Keratinocyte (primary cell): ENCODE measurements around the gene TRABD2B. TPM values are rescaled to one million over a fixed set of nuclear protein-coding genes. Genes with fewer than 3 reads are reported as not detected.
A peak's percentile ranks its signal among the peaks of the same experiment; 100 is the strongest.

ENCODE experiments used
- DNase-seq: peaks from one replicate; pipeline ENCODE4 v3.0.0-alpha.2; 2011; ENCODE audit warnings: low read depth, missing footprints, low spot score
- FAIRE-seq: peaks from 2 replicates; lab custom pipeline; 2011; peaks lifted over from hg19 to GRCh38; lab: Jason Lieb, UNC
- H2AFZ ChIP-seq: 2 replicates; pipeline ENCODE4 v1.6.0; 2012; ENCODE audit warnings: low read length, control low read depth, inconsistent platforms; ENCODE audit not compliant: control insufficient read depth
- H3K27ac ChIP-seq: 2 replicates; pipeline ENCODE4 v1.5.1; 2011; ENCODE audit warnings: low read length; ENCODE audit not compliant: control insufficient read depth, insufficient read depth
- H3K27me3 ChIP-seq: 3 replicates; pipeline ENCODE4 v1.6.0; 2011; ENCODE audit warnings: low read length; ENCODE audit not compliant: control insufficient read depth, insufficient read depth; ENCODE audit errors: extremely low read depth
- H3K36me3 ChIP-seq, 2 experiments: 2 replicates in 1 of 2; 3 replicates in 1 of 2; pipeline ENCODE4 v1.5.1; 2011; ENCODE audit warnings: low read length in 2 of 2, mild to moderate bottlenecking in 1 of 2; ENCODE audit not compliant: control insufficient read depth in 2 of 2, insufficient read depth in 2 of 2; ENCODE audit errors: extremely low read depth in 1 of 2
- H3K4me1 ChIP-seq: 3 replicates; pipeline ENCODE4 v1.5.1; 2011; ENCODE audit warnings: low read length; ENCODE audit not compliant: control insufficient read depth, insufficient read depth; ENCODE audit errors: extremely low read depth
- H3K4me2 ChIP-seq: 3 replicates; pipeline ENCODE4 v1.6.0; 2011; ENCODE audit warnings: low read depth, low read length; ENCODE audit not compliant: control insufficient read depth, insufficient read depth; ENCODE audit errors: extremely low read depth
- H3K4me3 ChIP-seq, 3 experiments: fragments of 200-600 bp in 1 of 3; sonication (generic) in 1 of 3; 2 replicates in 2 of 3; 3 replicates in 1 of 3; pipeline ENCODE4 v1.5.1; 2011 to 2016; ENCODE audit warnings: low read length in 3 of 3, mild to moderate bottlenecking in 3 of 3, control low read depth in 2 of 3, inconsistent platforms in 1 of 3, low read depth in 1 of 3, mixed read lengths in 1 of 3, mixed run types in 1 of 3, moderate library complexity in 1 of 3; ENCODE audit not compliant: control insufficient read depth in 2 of 3, insufficient read depth in 2 of 3; ENCODE audit errors: extremely low read depth in 1 of 3
- H3K79me2 ChIP-seq: 2 replicates; pipeline ENCODE4 v1.6.0; 2012; ENCODE audit warnings: low read length; ENCODE audit not compliant: control insufficient read depth, insufficient read depth
- H3K9ac ChIP-seq: 3 replicates; pipeline ENCODE4 v1.6.0; 2011; ENCODE audit warnings: low read length; ENCODE audit not compliant: control insufficient read depth, insufficient read depth; ENCODE audit errors: extremely low read depth
- H3K9me1 ChIP-seq: 3 replicates; pipeline ENCODE4 v1.6.0; 2011; ENCODE audit warnings: low read length; ENCODE audit not compliant: control insufficient read depth, insufficient read depth; ENCODE audit errors: extremely low read depth
- H3K9me3 ChIP-seq: 2 replicates; pipeline ENCODE4 v1.5.1; 2012; ENCODE audit warnings: low read depth, low read length; ENCODE audit not compliant: control insufficient read depth
- H4K20me1 ChIP-seq: 3 replicates; pipeline ENCODE4 v1.6.0; 2011; ENCODE audit warnings: low read length; ENCODE audit not compliant: control insufficient read depth, insufficient read depth; ENCODE audit errors: extremely low read depth
- EZH2 ChIP-seq: IDR thresholded peaks from one replicate; pipeline ENCODE4 v1.6.1; 2012; ENCODE audit warnings: inconsistent platforms, mild to moderate bottlenecking, low read length, moderate library complexity
- dilution Hi-C: fragments of 300-500 bp; cut with MboI; formaldehyde crosslinking; loops from one replicate; pipeline ENCODE4 v1.7.0; 2020; ENCODE audit warnings: low sequenced_read_pairs; ENCODE audit not compliant: extremely low pct_ligation_motif_present
- polyA plus RNA-seq, 5 experiments: library from polyadenylated mRNA; depleted of rRNA in 3 of 5; stranded (reverse) in 3 of 5; stranded (forward) in 1 of 5; unstranded in 1 of 5; fragments of >200 nt; gene quantifications; 1 replicate in 1 of 5; 2 replicates in 3 of 5; 3 replicates in 1 of 5; pipeline versions ENCODE4 v1.2.1 to v1.2.3, GENCODE V29; 2011 to 2012; ENCODE audit warnings: missing spikeins in 2 of 5, low read depth in 1 of 5, low replicate concordance in 1 of 5
- TF ChIP-seq, protein P1 (sequence below), 3 experiments: IDR thresholded peaks in 1 of 3; conservative IDR thresholded peaks in 1 of 3; optimal IDR thresholded peaks in 1 of 3; 2 replicates in 2 of 3; 3 replicates in 1 of 3; pipeline versions ENCODE3 to v1.5.1; 2011; ENCODE audit warnings: low read length in 3 of 3, mild to moderate bottlenecking in 3 of 3, moderate library complexity in 2 of 3, control low read depth in 1 of 3, inconsistent platforms in 1 of 3; ENCODE audit not compliant: insufficient read depth in 2 of 3; ENCODE audit errors: extremely low read depth in 1 of 3

The TRABD2B gene
- polyA plus RNA-seq, 1 donor (not counting 4 experiments of a cell fraction or from before 2014, with no cell fraction given), result 0.13 TPM

DNA sequence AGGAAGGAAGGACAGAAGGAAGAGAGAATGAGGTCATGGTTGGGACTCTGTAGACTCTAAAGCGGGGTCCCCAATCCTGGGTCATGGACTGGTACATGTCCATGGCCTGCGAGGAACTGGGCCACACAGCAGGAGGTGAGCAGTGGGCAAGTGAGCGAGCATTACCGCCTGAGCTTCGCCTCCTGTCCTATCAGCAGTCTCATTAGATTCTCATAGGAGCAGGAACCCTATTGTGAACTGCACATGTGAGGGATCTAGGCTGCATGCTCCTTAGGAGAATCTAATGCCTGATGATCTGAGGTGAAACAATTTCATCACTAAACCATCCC, 128.9 kb downstream of the TRABD2B start:
- TF ChIP-seq, protein P1, sequence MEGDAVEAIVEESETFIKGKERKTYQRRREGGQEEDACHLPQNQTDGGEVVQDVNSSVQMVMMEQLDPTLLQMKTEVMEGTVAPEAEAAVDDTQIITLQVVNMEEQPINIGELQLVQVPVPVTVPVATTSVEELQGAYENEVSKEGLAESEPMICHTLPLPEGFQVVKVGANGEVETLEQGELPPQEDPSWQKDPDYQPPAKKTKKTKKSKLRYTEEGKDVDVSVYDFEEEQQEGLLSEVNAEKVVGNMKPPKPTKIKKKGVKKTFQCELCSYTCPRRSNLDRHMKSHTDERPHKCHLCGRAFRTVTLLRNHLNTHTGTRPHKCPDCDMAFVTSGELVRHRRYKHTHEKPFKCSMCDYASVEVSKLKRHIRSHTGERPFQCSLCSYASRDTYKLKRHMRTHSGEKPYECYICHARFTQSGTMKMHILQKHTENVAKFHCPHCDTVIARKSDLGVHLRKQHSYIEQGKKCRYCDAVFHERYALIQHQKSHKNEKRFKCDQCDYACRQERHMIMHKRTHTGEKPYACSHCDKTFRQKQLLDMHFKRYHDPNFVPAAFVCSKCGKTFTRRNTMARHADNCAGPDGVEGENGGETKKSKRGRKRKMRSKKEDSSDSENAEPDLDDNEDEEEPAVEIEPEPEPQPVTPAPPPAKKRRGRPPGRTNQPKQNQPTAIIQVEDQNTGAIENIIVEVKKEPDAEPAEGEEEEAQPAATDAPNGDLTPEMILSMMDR (optimal IDR thresholded peaks at IDR 0.05 in 1 of 3, IDR thresholded peaks at IDR 0.05 in 1 of 3, conservative IDR thresholded peaks at IDR 0.05 in 1 of 3; ENCODE audit: extremely low read depth in 1 of 3, insufficient read depth in 2 of 3, low read length in 3 of 3), result no peak
- no peak for TF ChIP-seq EZH2
- Histone ChIP-seq H2AFZ (no peak overlapping the region), H3K4me3 (no peak overlapping the region), H3K9me3 (no peaks in the 10 kb centered on the region), H3K9me1 (peaks cover 2% of the 10 kb centered on the region), H3K27me3 (no peaks in the 10 kb centered on the region), H3K79me2 (no peaks in the 10 kb centered on the region), H3K4me1 (peaks cover 26% of the 10 kb centered on the region), H3K36me3 (no peaks in the 10 kb centered on the region), H4K20me1 (no peaks in the 10 kb centered on the region), H3K27ac (no peak overlapping the region), H3K9ac (no peak overlapping the region), H3K4me2 (no peak overlapping the region)
- dilution Hi-C loops, result no loop called here
- FAIRE-seq (no peak), DNase-seq (no peak)

DNA sequence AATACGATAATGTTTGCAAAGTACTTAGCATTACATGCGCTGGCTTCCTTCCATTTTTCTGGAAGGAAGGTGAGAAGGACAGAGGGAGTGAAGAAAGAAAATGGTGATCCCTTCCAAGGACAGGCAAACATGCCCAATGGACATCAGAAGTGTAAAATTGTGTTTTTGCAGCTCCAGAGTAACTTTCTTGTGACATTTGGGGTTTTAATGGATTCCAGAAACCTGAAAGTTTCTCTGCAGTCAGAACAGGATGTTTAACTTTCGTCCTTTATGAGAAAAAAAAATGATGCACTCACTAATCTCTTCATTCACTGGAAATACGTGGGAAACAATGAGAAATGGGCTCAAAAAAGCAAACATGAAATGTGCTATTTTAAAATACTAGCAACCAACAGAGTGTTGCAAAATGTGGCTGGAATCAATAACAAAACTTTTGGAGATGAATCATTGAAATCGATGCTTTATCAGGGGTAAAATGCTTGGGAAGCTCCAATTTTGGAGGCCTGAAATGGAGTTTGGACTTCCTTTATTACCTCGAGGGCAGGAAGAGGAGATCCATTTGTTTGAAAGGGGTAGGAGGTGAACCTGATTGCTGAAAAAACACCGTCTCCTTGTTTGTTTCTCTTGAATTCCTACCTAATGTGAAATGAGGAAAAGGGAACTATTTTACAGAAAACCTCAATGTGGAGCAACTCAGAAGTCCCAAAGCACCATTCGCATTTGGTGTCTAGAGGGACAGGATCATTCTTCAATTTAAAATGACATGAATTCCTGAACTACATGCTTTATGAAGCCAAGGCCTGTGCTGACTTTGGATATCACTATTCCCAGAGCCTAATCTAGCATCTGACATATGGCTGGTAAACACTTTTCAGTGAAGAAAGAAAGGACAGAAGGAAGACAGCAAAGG, 129.5 kb downstream of the TRABD2B start:
- H3K4me1 ChIP-seq, result peaks cover 26% of the 10 kb centered on the region
- H3K36me3 ChIP-seq, result no peaks in the 10 kb centered on the region
- no peak overlapping the region for H2AFZ ChIP-seq
- no peaks in the 10 kb centered on the region for H3K9me3 ChIP-seq
- no peak overlapping the region for H3K4me3 ChIP-seq
- H3K9me1 ChIP-seq, result peaks cover 2% of the 10 kb centered on the region
- H3K9ac ChIP-seq, result no peak overlapping the region
- no peak overlapping the region for H3K4me2 ChIP-seq
- no peaks in the 10 kb centered on the region for H4K20me1 ChIP-seq
- dilution Hi-C loops, result no loop called here
- peak; percentile 9 for FAIRE-seq
- no peaks in the 10 kb centered on the region for H3K79me2 ChIP-seq
- H3K27ac ChIP-seq, result no peak overlapping the region
- TF ChIP-seq EZH2, result no peak
- TF ChIP-seq, protein P1 (optimal IDR thresholded peaks at IDR 0.05 in 1 of 3, IDR thresholded peaks at IDR 0.05 in 1 of 3, conservative IDR thresholded peaks at IDR 0.05 in 1 of 3; ENCODE audit: extremely low read depth in 1 of 3, insufficient read depth in 2 of 3, low read length in 3 of 3), result no peak
- DNase-seq, result no peak
- H3K27me3 ChIP-seq, result no peaks in the 10 kb centered on the region
